Psoas muscle (tissue), 8 donors: ENCODE data around the gene GTF2A2. TPM values are rescaled to one million over a fixed set of nuclear protein-coding genes. Genes with fewer than 3 reads are reported as not detected.

Experiments used
- ATAC-seq, 4 donors: fragments of 200-7000 bp; cut with Tn5 transposase; one replicate each; pipeline ENCODE4 v1.9.1; 2020; ENCODE audit warnings: moderate library complexity in 3 of 4, mild to moderate bottlenecking in 2 of 4
- DNase-seq, 2 donors: peaks; one replicate each; pipeline ENCODE4 v3.0.0-alpha.2; 2020
- H3K27ac ChIP-seq: fragments of 200-600 bp; one replicate; pipeline ENCODE4 v1.8.0; 2022
- H3K27me3 ChIP-seq, 3 donors: fragments of 200-600 bp in 1 of 3; one replicate each; pipeline versions ENCODE4 v1.6.1 to v1.8.0; 2013 to 2022; ENCODE audit warnings: low read length in 2 of 3, mild to moderate bottlenecking in 2 of 3, moderate library complexity in 1 of 3; ENCODE audit not compliant: insufficient read depth in 3 of 3
- H3K36me3 ChIP-seq, 2 donors: fragments of 200-600 bp in 1 of 2; one replicate each; pipeline versions ENCODE4 v1.6.1 to v1.8.0; 2013 to 2022; ENCODE audit warnings: low read depth in 1 of 2, mild to moderate bottlenecking in 1 of 2, moderate library complexity in 1 of 2; ENCODE audit not compliant: insufficient read depth in 1 of 2
- H3K4me1 ChIP-seq: fragments of 200-600 bp; one replicate; pipeline ENCODE4 v1.8.0; 2022
- H3K4me3 ChIP-seq: fragments of 200-600 bp; one replicate; pipeline ENCODE4 v1.8.0; 2022; ENCODE audit warnings: mild to moderate bottlenecking
- H3K9me3 ChIP-seq: fragments of 200-600 bp; one replicate; pipeline ENCODE4 v1.8.0; 2022
- WGBS, 3 donors: extraction: QIAGEN DNeasy Blood & Tissue Kit; methylation state at CpG; one replicate each; pipeline versions ENCODE4 v1.1.6 to v1.1.7; 2013; 5-methylcytosine and 5-hydroxymethylcytosine counted together
- intact Hi-C, 2 donors: fragments of 100-400 bp; cut with DNase I; formaldehyde crosslinking; loops; one replicate each; pipeline versions ENCODE4 v1.11.0 to v1.14.2; 2022
- polyA plus RNA-seq, 3 donors: library from polyadenylated mRNA; stranded (reverse); fragments of 200-250 nt; gene quantifications; one replicate each; pipeline ENCODE4 v1.2.3, GENCODE V29; 2013
- total RNA-seq, 4 donors: library from RNA; stranded (reverse); fragmentation: NEBNext Ultra II Directional in 2 of 4; extraction: Animal tissue kit (Norgen Biotek cat#: 25700) in 2 of 4; gene quantifications; one replicate each; pipeline versions ENCODE4 v1.2.1 to v1.2.4, GENCODE V29; 2021 to 2023
- TF ChIP-seq, protein P1 (sequence below): fragments of 200-600 bp; IDR thresholded peaks from one replicate; pipeline ENCODE4 v1.8.0; 2022; ENCODE audit warnings: antibody characterized with exemption
- donor health status: healthy with polysubstance abuse.
- donor health status: DM: no; HTN: no; CAD: no; lungs with moderate emphysema.
- donor health status: Bipolar disorder and iron deficiency.
- donor health status: healthy.
- donor health status: DM: yes; HTN: yes; CAD: no.
- donor health status: DM: no; HTN: no; CAD: no.
- donor health status: DM: no; HTN: no; CAD: no.
- donor health status: DM: yes; HTN: yes; CAD: no.

The GTF2A2 gene
- total and polyA plus RNA-seq, 7 donors: 84.1 to 229 (median 113) TPM

DNA sequence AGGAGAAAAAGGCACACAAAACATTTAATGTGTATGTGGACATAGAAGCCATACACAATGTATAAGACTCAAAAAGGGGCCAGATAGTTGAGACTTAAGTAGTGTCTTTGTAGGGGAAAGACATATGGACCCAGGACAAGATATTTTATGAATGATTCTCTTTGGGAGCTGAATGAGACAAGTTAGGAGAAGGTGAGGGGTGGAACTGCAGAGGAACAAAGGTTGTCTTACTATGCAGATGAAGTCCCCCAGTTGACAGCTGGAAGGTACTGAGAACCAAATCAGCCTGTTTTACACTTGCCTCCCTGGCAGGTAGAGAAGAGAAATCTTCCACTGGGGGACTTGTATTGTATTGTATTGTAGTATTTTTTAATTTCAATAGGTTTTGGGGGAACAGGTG, 60.7 kb downstream of the GTF2A2 start:
- TF ChIP-seq, protein P1, sequence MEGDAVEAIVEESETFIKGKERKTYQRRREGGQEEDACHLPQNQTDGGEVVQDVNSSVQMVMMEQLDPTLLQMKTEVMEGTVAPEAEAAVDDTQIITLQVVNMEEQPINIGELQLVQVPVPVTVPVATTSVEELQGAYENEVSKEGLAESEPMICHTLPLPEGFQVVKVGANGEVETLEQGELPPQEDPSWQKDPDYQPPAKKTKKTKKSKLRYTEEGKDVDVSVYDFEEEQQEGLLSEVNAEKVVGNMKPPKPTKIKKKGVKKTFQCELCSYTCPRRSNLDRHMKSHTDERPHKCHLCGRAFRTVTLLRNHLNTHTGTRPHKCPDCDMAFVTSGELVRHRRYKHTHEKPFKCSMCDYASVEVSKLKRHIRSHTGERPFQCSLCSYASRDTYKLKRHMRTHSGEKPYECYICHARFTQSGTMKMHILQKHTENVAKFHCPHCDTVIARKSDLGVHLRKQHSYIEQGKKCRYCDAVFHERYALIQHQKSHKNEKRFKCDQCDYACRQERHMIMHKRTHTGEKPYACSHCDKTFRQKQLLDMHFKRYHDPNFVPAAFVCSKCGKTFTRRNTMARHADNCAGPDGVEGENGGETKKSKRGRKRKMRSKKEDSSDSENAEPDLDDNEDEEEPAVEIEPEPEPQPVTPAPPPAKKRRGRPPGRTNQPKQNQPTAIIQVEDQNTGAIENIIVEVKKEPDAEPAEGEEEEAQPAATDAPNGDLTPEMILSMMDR: no peak
- no peaks in the 10 kb centered on the region for H3K27me3 ChIP-seq
- ATAC-seq (no peak), DNase-seq (no peak)
- H3K36me3 ChIP-seq: no peaks in the 10 kb centered on the region
- H3K27ac ChIP-seq: no peak overlapping the region
- no peaks in the 10 kb centered on the region for H3K4me1 ChIP-seq
- H3K4me3 ChIP-seq: no peak overlapping the region
- intact Hi-C loops: no loop called here
- no peaks in the 10 kb centered on the region for H3K9me3 ChIP-seq

DNA sequence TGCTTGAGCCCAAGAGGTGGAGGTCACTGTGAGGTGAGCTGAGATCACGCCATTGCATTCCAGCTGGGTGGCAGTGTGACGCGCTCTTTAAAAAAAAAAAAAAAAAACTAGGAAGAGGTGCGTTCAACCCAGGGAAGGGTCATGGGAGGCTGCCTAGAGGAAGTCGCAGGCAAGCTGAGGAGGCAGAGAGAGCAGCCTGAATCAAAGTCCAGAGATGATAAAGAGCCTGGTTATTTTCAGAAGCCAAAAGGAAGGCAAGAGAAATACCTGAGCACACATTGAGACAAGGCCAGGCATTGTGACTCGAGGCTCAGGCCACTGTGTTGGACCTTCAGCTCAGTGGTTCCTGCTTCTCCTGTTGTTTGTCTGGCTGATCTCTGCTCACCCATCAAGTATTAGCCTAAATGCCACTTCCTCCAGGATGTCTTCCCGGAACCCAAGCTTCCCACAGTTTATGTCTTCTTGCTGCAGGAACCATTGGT, 61.8 kb downstream of the GTF2A2 start:
- no peaks in the 10 kb centered on the region for H3K9me3 ChIP-seq
- no peaks in the 10 kb centered on the region for H3K27me3 ChIP-seq
- no peak for ATAC-seq
- TF ChIP-seq, protein P1: no peak
- no peaks in the 10 kb centered on the region for H3K36me3 ChIP-seq
- no peak overlapping the region for H3K4me3 ChIP-seq
- no peak for DNase-seq
- no peak overlapping the region for H3K27ac ChIP-seq
- 78 to 84% (median 83%) methylated on average over 7 of the region's 7 CpGs for WGBS, 3 donors
- intact Hi-C loops: no loop called here
- H3K4me1 ChIP-seq: no peaks in the 10 kb centered on the region

DNA sequence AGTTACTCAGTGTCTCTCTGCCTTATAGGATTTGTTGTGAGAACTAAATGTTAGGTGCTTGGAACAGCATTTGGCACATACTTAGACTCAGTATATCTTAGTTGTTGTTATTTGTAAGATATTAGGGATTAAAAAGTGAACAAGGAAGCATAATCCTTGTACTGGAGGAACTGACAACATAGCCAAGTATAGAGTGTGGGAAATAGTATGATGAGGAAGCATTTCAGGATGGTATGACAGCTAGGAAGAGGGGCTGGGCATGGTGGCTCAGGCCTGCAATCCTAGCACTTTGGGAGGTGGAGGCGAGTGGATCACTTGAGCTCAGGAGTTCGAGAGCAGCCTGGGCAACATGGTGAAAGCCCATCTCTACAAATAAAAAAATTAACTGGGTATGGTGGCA, 62.3 kb downstream of the GTF2A2 start:
- H3K27me3 ChIP-seq: no peaks in the 10 kb centered on the region
- intact Hi-C loops: no loop called here
- no peak for ATAC-seq
- no peak overlapping the region for H3K27ac ChIP-seq
- no peaks in the 10 kb centered on the region for H3K4me1 ChIP-seq
- TF ChIP-seq, protein P1: no peak
- H3K36me3 ChIP-seq: no peaks in the 10 kb centered on the region
- H3K4me3 ChIP-seq: no peak overlapping the region
- WGBS, 3 donors: 90 to 100% (median 95%) methylated on average over 2 of the region's 2 CpGs
- DNase-seq: no peak
- H3K9me3 ChIP-seq: no peaks in the 10 kb centered on the region

DNA sequence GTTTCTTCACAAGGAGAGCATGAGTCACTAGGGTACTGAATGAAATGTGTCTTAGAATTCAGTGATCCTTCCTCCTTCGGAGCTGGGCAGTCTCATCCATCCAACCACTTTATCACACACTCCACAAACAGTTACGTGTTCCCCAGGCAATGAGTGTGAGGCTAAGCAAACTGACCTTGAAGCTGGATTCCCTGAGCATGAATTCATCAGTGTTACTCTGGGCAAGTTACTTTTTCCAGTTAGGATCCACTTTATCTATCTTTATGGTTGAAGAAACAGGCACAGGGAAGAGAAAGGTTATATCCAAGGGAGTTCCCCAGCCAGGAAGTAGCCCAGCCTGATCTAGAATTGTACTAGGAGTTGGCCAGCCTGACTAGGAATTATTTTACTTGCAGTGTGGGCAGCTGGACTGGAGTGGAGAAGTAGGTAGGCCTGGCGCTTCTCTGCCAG, 62.8 kb downstream of the GTF2A2 start:
- no peak for DNase-seq
- WGBS, 3 donors: 54 to 81% (median 62%) methylated on average over 3 of the region's 3 CpGs
- intact Hi-C loops: no loop called here
- Histone ChIP-seq H3K4me3 (no peak overlapping the region), H3K27ac (no peak overlapping the region), H3K4me1 (no peaks in the 10 kb centered on the region), H3K36me3 (no peaks in the 10 kb centered on the region), H3K27me3 (no peaks in the 10 kb centered on the region), H3K9me3 (no peaks in the 10 kb centered on the region)
- TF ChIP-seq, protein P1: no peak
- ATAC-seq: no peak

DNA sequence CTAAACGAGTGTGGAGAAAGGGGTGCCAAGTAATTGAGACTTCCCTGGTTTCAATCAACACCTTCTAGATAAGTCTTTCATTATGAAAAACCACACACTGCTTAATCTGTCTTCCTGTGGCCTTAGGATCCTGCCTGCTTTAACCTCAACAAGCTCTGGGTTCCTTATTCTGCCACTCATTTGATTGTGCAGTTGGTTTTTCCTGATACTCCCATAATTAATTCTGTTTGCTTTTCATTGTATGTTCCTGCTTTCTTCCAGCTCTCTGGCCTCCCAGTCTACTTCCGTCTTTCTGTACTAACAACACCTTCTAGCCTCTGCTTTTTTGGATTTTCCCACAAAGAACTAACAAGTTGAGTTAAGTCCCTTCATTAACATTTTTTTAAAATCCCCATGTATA, 66.0 kb downstream of the GTF2A2 start:
- Histone ChIP-seq H3K4me1 (no peaks in the 10 kb centered on the region), H3K9me3 (no peaks in the 10 kb centered on the region), H3K27me3 (no peaks in the 10 kb centered on the region), H3K27ac (no peak overlapping the region), H3K36me3 (no peaks in the 10 kb centered on the region), H3K4me3 (no peak overlapping the region)
- 39 to 56% (median 43%) methylated on average over 2 of the region's 2 CpGs for WGBS, 3 donors
- ATAC-seq: no peak
- intact Hi-C loops: no loop called here
- TF ChIP-seq, protein P1: no peak
- no peak for DNase-seq
